ENCODE data around the gene DDR2.
"Not testable (repeated sequence)": the region's sequence is repeated elsewhere in the genome, so short reads cannot be mapped to it uniquely, and the experiment has no call there.

GRCh38 chr1:162784926-162785325, 152.7 kb downstream of the DDR2 start:
- not testable (repeated sequence) for TF ChIP-seq POLR2AphosphoS5 (IDR thresholded peaks at IDR 0.05; ENCODE audit: borderline replicate concordance, low read depth, low read length); EZH2 (IDR thresholded peaks at IDR 0.05)
